ENCODE data around the gene EN1.

The EN1 gene

GRCh38 chr2:118807668-118808428 lies 39.6 kb downstream of the EN1 start:
- H3K36me3 ChIP-seq (ENCODE audit: control insufficient read depth, insufficient read depth, low read length) = no peaks in the 10 kb centered on the region
- H3K9ac ChIP-seq (ENCODE audit: low read length) = no peak overlapping the region
- H3K27ac ChIP-seq (ENCODE audit: low read depth, low read length) = no peak overlapping the region
- no peaks in the 10 kb centered on the region for H3K4me1 ChIP-seq (ENCODE audit: control insufficient read depth, insufficient read depth, low read length)
- peaks cover 4% of the 10 kb centered on the region for H3K27me3 ChIP-seq (ENCODE audit: control insufficient read depth, insufficient read depth, low read length)
- H3K4me3 ChIP-seq (ENCODE audit: low read length) = no peak overlapping the region

GRCh38 chr2:118806797-118807667 lies 40.4 kb downstream of the EN1 start:
- Histone ChIP-seq H3K4me1 (ENCODE audit: control insufficient read depth, insufficient read depth, low read length) (no peaks in the 10 kb centered on the region), H3K4me3 (ENCODE audit: low read length) (no peak overlapping the region), H3K27ac (ENCODE audit: low read depth, low read length) (no peak overlapping the region), H3K36me3 (ENCODE audit: control insufficient read depth, insufficient read depth, low read length) (no peaks in the 10 kb centered on the region), H3K9ac (ENCODE audit: low read length) (no peak overlapping the region), H3K27me3 (ENCODE audit: control insufficient read depth, insufficient read depth, low read length) (no peaks in the 10 kb centered on the region)

GRCh38 chr2:118805064-118805690 lies 42.3 kb downstream of the EN1 start:
- no peak overlapping the region for H3K9ac ChIP-seq (ENCODE audit: low read length)
- H3K36me3 ChIP-seq (ENCODE audit: control insufficient read depth, insufficient read depth, low read length) = no peaks in the 10 kb centered on the region
- no peaks in the 10 kb centered on the region for H3K27me3 ChIP-seq (ENCODE audit: control insufficient read depth, insufficient read depth, low read length)
- no peak overlapping the region for H3K27ac ChIP-seq (ENCODE audit: low read depth, low read length)
- no peak overlapping the region for H3K4me3 ChIP-seq (ENCODE audit: low read length)
- H3K4me1 ChIP-seq (ENCODE audit: control insufficient read depth, insufficient read depth, low read length) = no peaks in the 10 kb centered on the region

GRCh38 chr2:118803012-118803411 lies 44.4 kb downstream of the EN1 start:
- Histone ChIP-seq H3K9ac (ENCODE audit: low read length) (no peak overlapping the region), H3K4me1 (ENCODE audit: control insufficient read depth, insufficient read depth, low read length) (no peaks in the 10 kb centered on the region), H3K36me3 (ENCODE audit: control insufficient read depth, insufficient read depth, low read length) (no peaks in the 10 kb centered on the region), H3K4me3 (ENCODE audit: low read length) (no peak overlapping the region), H3K27ac (ENCODE audit: low read depth, low read length) (no peak overlapping the region), H3K27me3 (ENCODE audit: control insufficient read depth, insufficient read depth, low read length) (no peaks in the 10 kb centered on the region)

- Histone ChIP-seq H3K27ac (ENCODE audit: low read depth, low read length) (no peak overlapping the region), H3K9ac (ENCODE audit: low read length) (no peak overlapping the region), H3K27me3 (ENCODE audit: control insufficient read depth, insufficient read depth, low read length) (no peaks in the 10 kb centered on the region), H3K4me3 (ENCODE audit: low read length) (no peak overlapping the region), H3K4me1 (ENCODE audit: control insufficient read depth, insufficient read depth, low read length) (no peaks in the 10 kb centered on the region), H3K36me3 (ENCODE audit: control insufficient read depth, insufficient read depth, low read length) (no peaks in the 10 kb centered on the region)
Measured at GRCh38 chr2:118801151-118801550, 46.3 kb downstream of the EN1 start.

- Histone ChIP-seq H3K4me1 (ENCODE audit: control insufficient read depth, insufficient read depth, low read length) (no peaks in the 10 kb centered on the region), H3K36me3 (ENCODE audit: control insufficient read depth, insufficient read depth, low read length) (no peaks in the 10 kb centered on the region), H3K27me3 (ENCODE audit: control insufficient read depth, insufficient read depth, low read length) (no peaks in the 10 kb centered on the region), H3K9ac (ENCODE audit: low read length) (no peak overlapping the region), H3K27ac (ENCODE audit: low read depth, low read length) (no peak overlapping the region), H3K4me3 (ENCODE audit: low read length) (no peak overlapping the region)
Measured at GRCh38 chr2:118800736-118801135, 46.7 kb downstream of the EN1 start.

- H3K4me3 ChIP-seq (ENCODE audit: low read length) = no peak overlapping the region
- no peaks in the 10 kb centered on the region for H3K27me3 ChIP-seq (ENCODE audit: control insufficient read depth, insufficient read depth, low read length)
- no peak overlapping the region for H3K9ac ChIP-seq (ENCODE audit: low read length)
- no peak overlapping the region for H3K27ac ChIP-seq (ENCODE audit: low read depth, low read length)
- H3K4me1 ChIP-seq (ENCODE audit: control insufficient read depth, insufficient read depth, low read length) = no peaks in the 10 kb centered on the region
- H3K36me3 ChIP-seq (ENCODE audit: control insufficient read depth, insufficient read depth, low read length) = no peaks in the 10 kb centered on the region
Measured at GRCh38 chr2:118794546-118794945, 52.9 kb downstream of the EN1 start.
